Endothelial cell of umbilical vein (primary cell): ENCODE data around the gene KIRREL2. TPM values are rescaled to one million over a fixed set of nuclear protein-coding genes. Genes with fewer than 3 reads are reported as not detected.

Experiments
- BruUV-seq: library from RNA; stranded (reverse); fragments of 400-500 nt; replicated peaks from 2 replicates; lab custom pipeline; 2021; lab: Mats Ljungman, UMichigan
- CTCF ChIA-PET: fragments of 300-600, 350-600 bp; sonication (Branson Sonifier 250); formaldehyde crosslinking; loops from one replicate; lab custom pipeline; 2021; ENCODE audit warnings: antibody characterized with exemption, inconsistent platforms; lab: Charles Lee
- POLR2A ChIA-PET: fragments of 300-600, 350-600 bp; sonication (Branson Sonifier 250); formaldehyde crosslinking; loops from one replicate; lab custom pipeline; 2021; ENCODE audit warnings: antibody characterized with exemption, inconsistent platforms; lab: Charles Lee
- DNase-seq: peaks from one replicate; pipeline ENCODE4 v3.0.0-alpha.2; 2011; ENCODE audit warnings: low read depth, low spot score
- FAIRE-seq: peaks from 2 replicates; lab custom pipeline; 2011; peaks lifted over from hg19 to GRCh38; lab: Jason Lieb, UNC
- H2AFZ ChIP-seq: 2 replicates; pipeline ENCODE4 v1.6.0; 2012; ENCODE audit warnings: low read depth, low read length, control low read depth, inconsistent platforms
- H3K27ac ChIP-seq: 2 replicates; pipeline ENCODE4 v1.5.1; 2011; ENCODE audit warnings: low read depth, mild to moderate bottlenecking, control low read depth, low read length, moderate library complexity; ENCODE audit not compliant: insufficient read depth
- H3K27me3 ChIP-seq, 2 experiments: 2 replicates each; pipeline versions ENCODE4 v1.6.0 to v1.6.1; 2011; ENCODE audit warnings: low read length in 2 of 2, mixed read lengths in 1 of 2; ENCODE audit not compliant: control insufficient read depth in 2 of 2, insufficient read depth in 2 of 2
- H3K36me3 ChIP-seq, 2 experiments: 2 replicates in 1 of 2; 3 replicates in 1 of 2; pipeline ENCODE4 v1.5.1; 2011; ENCODE audit warnings: low read length in 2 of 2, mild to moderate bottlenecking in 1 of 2, moderate library complexity in 1 of 2; ENCODE audit not compliant: control insufficient read depth in 2 of 2, insufficient read depth in 2 of 2; ENCODE audit errors: extremely low read depth in 1 of 2
- H3K4me1 ChIP-seq: 3 replicates; pipeline ENCODE4 v1.5.1; 2011; ENCODE audit warnings: mild to moderate bottlenecking, low read length; ENCODE audit not compliant: control insufficient read depth, insufficient read depth; ENCODE audit errors: extremely low read depth
- H3K4me2 ChIP-seq: 2 replicates; pipeline ENCODE4 v1.6.1; 2011; ENCODE audit warnings: low read length, control low read depth, mixed read lengths; ENCODE audit not compliant: insufficient read depth
- H3K4me3 ChIP-seq, 3 experiments: fragments of 200-600 bp in 1 of 3; sonication (generic), shearing (Covaris generic) in 1 of 3; replicated peaks in 1 of 3; 2 replicates each; pipeline ENCODE4 v1.5.1; 2011 to 2016; ENCODE audit warnings: control low read depth in 3 of 3, low read length in 3 of 3, mild to moderate bottlenecking in 2 of 3, inconsistent platforms in 1 of 3, low read depth in 1 of 3, moderate library complexity in 1 of 3; ENCODE audit not compliant: insufficient read depth in 1 of 3
- H3K79me2 ChIP-seq: 2 replicates; pipeline ENCODE4 v1.6.0; 2012; ENCODE audit warnings: low read length, inconsistent platforms; ENCODE audit not compliant: control insufficient read depth, insufficient read depth
- H3K9ac ChIP-seq: replicated peaks from 2 replicates; pipeline ENCODE3; 2011; ENCODE audit warnings: low read length, control low read depth; ENCODE audit not compliant: insufficient read depth; ENCODE audit errors: extremely low read depth
- H3K9me1 ChIP-seq: replicated peaks from 3 replicates; pipeline ENCODE4 v1.6.0; 2011; ENCODE audit warnings: mild to moderate bottlenecking, low read length; ENCODE audit not compliant: control insufficient read depth, insufficient read depth; ENCODE audit errors: extremely low read depth
- H3K9me3 ChIP-seq: replicated peaks from 2 replicates; pipeline ENCODE4 v1.5.1; 2012; ENCODE audit warnings: low read length, inconsistent platforms; ENCODE audit not compliant: control insufficient read depth, insufficient read depth
- H4K20me1 ChIP-seq: replicated peaks from 2 replicates; pipeline ENCODE3; 2011; ENCODE audit warnings: mild to moderate bottlenecking, low read length; ENCODE audit not compliant: control insufficient read depth, insufficient read depth; ENCODE audit errors: extremely low read depth
- GATA2 ChIP-seq: IDR thresholded peaks from 2 replicates; pipeline ENCODE4 v1.7.0; 2011; ENCODE audit warnings: low read depth, mild to moderate bottlenecking, moderate library complexity, mixed read lengths, low read length; ENCODE audit not compliant: insufficient read length, insufficient read depth
- JUN ChIP-seq: IDR thresholded peaks from 2 replicates; pipeline ENCODE4 v1.6.1; 2011; ENCODE audit warnings: borderline replicate concordance, low read depth; ENCODE audit not compliant: insufficient read length, insufficient read depth
- MYC ChIP-seq: IDR thresholded peaks from one replicate; pipeline ENCODE4 v1.6.1; 2011; ENCODE audit warnings: mild to moderate bottlenecking, low read depth, low read length
- POLR2A ChIP-seq: IDR thresholded peaks from 2 replicates; pipeline ENCODE4 v1.6.1; 2012; ENCODE audit warnings: low read depth, mild to moderate bottlenecking, control low read depth, low read length
- POLR2AphosphoS5 ChIP-seq: IDR thresholded peaks from 2 replicates; pipeline ENCODE4 v1.6.1; 2012; ENCODE audit warnings: low read depth, mild to moderate bottlenecking, control low read depth, low read length, moderate library complexity; ENCODE audit not compliant: insufficient read depth
- dilution Hi-C: fragments of 300-500 bp; cut with MboI; formaldehyde crosslinking; loops from one replicate; pipeline ENCODE4 v1.15.0; 2019; ENCODE audit warnings: low sequenced_read_pairs; ENCODE audit not compliant: extremely low pct_ligation_motif_present
- intact Hi-C: fragments of 100-400 bp; cut with micrococcal nuclease; formaldehyde crosslinking; loops from one replicate; pipeline ENCODE4 v1.10.0; 2022
- polyA plus RNA-seq, 4 experiments: library from polyadenylated mRNA; depleted of rRNA in 3 of 4; stranded (reverse) in 3 of 4; unstranded in 1 of 4; fragments of >200 nt; gene quantifications; 2 replicates each; pipeline versions ENCODE4 v1.2.1 to v1.2.3, GENCODE V29; 2011 to 2012; ENCODE audit warnings: missing spikeins in 1 of 4
- total RNA-seq: library from RNA; stranded (reverse); gene quantifications from 2 replicates; pipeline ENCODE4 v1.2.3, GENCODE V29; 2021
- TF ChIP-seq, protein P1 (sequence below), 2 donors: IDR thresholded peaks; 1 replicate in 1 of 2; 2 replicates in 1 of 2; pipeline ENCODE4 v1.5.1; 2011; ENCODE audit warnings: low read length in 2 of 2, mild to moderate bottlenecking in 2 of 2, moderate library complexity in 2 of 2, control low read depth in 1 of 2, inconsistent platforms in 1 of 2, low read depth in 1 of 2; ENCODE audit not compliant: insufficient read depth in 1 of 2; ENCODE audit errors: extremely low read depth in 1 of 2

The KIRREL2 gene
- total and polyA plus RNA-seq, 2 donors (not counting 3 experiments of a cell fraction or from before 2014, with no cell fraction given) = not detected

DNA sequence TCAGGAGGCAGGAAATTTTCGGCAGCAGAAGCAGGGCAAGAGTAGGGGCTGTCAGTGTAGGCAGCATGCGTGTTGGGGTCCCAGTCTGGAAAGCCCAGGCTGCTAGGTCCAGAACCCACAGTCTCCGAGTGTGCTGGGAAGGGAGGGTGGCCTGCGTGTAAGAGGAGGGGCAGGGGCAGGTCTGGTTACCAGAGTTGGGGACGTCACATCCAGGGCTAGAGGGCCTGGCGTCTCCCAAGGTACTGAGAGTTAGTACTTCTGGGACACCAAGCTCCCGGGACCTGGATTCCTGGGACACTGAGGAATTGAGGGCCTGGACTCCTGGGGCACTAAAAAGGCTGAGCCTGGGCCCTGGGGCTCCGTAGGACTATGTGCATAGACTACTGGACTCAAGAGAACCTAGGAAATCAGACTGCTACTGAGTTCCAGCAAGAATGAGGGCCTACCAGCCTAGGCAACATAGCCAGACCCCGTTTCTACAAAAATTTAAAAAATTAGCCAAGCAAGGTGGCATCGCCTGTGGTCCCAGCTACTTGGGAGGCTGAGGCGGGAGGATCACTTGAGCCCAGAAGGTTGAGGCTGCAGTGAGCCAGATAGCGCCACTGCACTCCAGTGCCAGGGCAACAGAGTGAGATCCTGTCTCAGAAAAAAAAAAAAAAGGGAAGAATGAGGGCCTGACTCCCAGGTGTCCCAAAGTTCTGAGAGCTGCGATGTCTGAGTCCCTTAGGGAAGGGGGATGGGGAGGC, 41.2 kb downstream of the KIRREL2 start:
- no peak overlapping the region for H3K9ac ChIP-seq
- peaks cover 0 to 10% of the 10 kb centered on the region in 2 experiments for H3K36me3 ChIP-seq
- DNase-seq (no peak), FAIRE-seq (no peak)
- no peak for TF ChIP-seq POLR2A
- TF ChIP-seq GATA2 = no peak
- no peak for TF ChIP-seq MYC
- TF ChIP-seq, protein P1, sequence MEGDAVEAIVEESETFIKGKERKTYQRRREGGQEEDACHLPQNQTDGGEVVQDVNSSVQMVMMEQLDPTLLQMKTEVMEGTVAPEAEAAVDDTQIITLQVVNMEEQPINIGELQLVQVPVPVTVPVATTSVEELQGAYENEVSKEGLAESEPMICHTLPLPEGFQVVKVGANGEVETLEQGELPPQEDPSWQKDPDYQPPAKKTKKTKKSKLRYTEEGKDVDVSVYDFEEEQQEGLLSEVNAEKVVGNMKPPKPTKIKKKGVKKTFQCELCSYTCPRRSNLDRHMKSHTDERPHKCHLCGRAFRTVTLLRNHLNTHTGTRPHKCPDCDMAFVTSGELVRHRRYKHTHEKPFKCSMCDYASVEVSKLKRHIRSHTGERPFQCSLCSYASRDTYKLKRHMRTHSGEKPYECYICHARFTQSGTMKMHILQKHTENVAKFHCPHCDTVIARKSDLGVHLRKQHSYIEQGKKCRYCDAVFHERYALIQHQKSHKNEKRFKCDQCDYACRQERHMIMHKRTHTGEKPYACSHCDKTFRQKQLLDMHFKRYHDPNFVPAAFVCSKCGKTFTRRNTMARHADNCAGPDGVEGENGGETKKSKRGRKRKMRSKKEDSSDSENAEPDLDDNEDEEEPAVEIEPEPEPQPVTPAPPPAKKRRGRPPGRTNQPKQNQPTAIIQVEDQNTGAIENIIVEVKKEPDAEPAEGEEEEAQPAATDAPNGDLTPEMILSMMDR (IDR thresholded peaks at IDR 0.05; ENCODE audit: extremely low read depth in 1 of 2, insufficient read depth in 1 of 2, low read depth in 1 of 2, low read length in 2 of 2) = no peak
- no peak for TF ChIP-seq POLR2AphosphoS5
- no peak for TF ChIP-seq JUN
- H3K4me3 ChIP-seq = peak overlapping the region in 1 of 3 experiments; percentile 65
- no peaks in the 10 kb centered on the region for H3K9me3 ChIP-seq
- no peak overlapping the region for H2AFZ ChIP-seq
- H4K20me1 ChIP-seq = no peaks in the 10 kb centered on the region
- peaks cover 14% of the 10 kb centered on the region for H3K4me1 ChIP-seq
- no TSS peak for BruUV-seq
- dilution Hi-C loops (no loop called here), intact Hi-C loops (no loop called here)
- no peaks in the 10 kb centered on the region for H3K9me1 ChIP-seq
- peaks cover 0 to 4% of the 10 kb centered on the region in 2 experiments for H3K27me3 ChIP-seq
- H3K79me2 ChIP-seq = peaks cover 2% of the 10 kb centered on the region
- no peak overlapping the region for H3K4me2 ChIP-seq
- CTCF ChIA-PET = interaction anchor here (0.9 kb wide), 1 partner anchor 33 kb away, joined by 3 read pairs; no protein-coding TSS in a partner anchor
- H3K27ac ChIP-seq = no peak overlapping the region
- POLR2A ChIA-PET = no interaction called here
